Measurements from ENCODE around the gene COL9A3. TPM values are rescaled to one million over a fixed set of nuclear protein-coding genes. Genes with fewer than 3 reads are reported as not detected.
A peak's percentile ranks its signal among the peaks of the same experiment; 100 is the strongest.

The COL9A3 gene
- total and polyA plus RNA-seq, 2 of the 8 experiments (the other 6 are each of a cell fraction or from before 2014, with no cell fraction given): 21.7 to 80.1 TPM

- Histone ChIP-seq H2BK20ac (ENCODE audit: low read length) (no peak overlapping the region), H3K79me1 (ENCODE audit: low read depth, low read length) (no peaks in the 10 kb centered on the region), H3K36me3 (ENCODE audit: control insufficient read depth in 2 of 4, insufficient read depth in 4 of 4, low read length in 3 of 4) (peaks cover 0 to 5% (median 2%) of the 10 kb centered on the region in 4 experiments; a peak in 4 of 8 replicates), H3K14ac (ENCODE audit: insufficient read length) (no peak overlapping the region), H4K5ac (ENCODE audit: insufficient read length, low read depth, low read length) (no peak overlapping the region), H4K20me1 (replicated peaks in 1 of 2; ENCODE audit: control insufficient read depth in 1 of 2, insufficient read depth in 2 of 2, low read length in 2 of 2) (peaks cover 5 to 8% of the 10 kb centered on the region in 2 experiments), H3K4ac (replicated peaks; ENCODE audit: insufficient read length, low read depth, low read length) (peak overlapping the region; percentile 91), H4K91ac (replicated peaks; ENCODE audit: insufficient read length, low read length) (no peak overlapping the region), H2BK120ac (replicated peaks; ENCODE audit: low read depth, low read length) (no peak overlapping the region), H3K4me2 (ENCODE audit: insufficient read depth in 1 of 2, low read depth in 2 of 2, low read length in 2 of 2) (no peak overlapping the region), H3K4me1 (replicated peaks in 1 of 4; ENCODE audit: control insufficient read depth in 3 of 4, insufficient read depth in 4 of 4, low read length in 3 of 4) (peaks cover 0 to 19% (median 10%) of the 10 kb centered on the region in 4 experiments; a peak in 5 of 7 replicates), H3K23me2 (ENCODE audit: low read depth, low read length) (no peaks in the 10 kb centered on the region), H3K79me2 (ENCODE audit: control insufficient read depth in 1 of 2, insufficient read depth in 2 of 2, low read length in 2 of 2) (no peaks in the 10 kb centered on the region), H3K27me3 (replicated peaks in 1 of 4; ENCODE audit: control insufficient read depth in 3 of 4, extremely low read depth in 1 of 4, insufficient read depth in 3 of 4, low read length in 3 of 4) (no peaks in the 10 kb centered on the region), H2BK12ac (ENCODE audit: low read depth, low read length) (no peak overlapping the region), H2BK5ac (ENCODE audit: low read depth, low read length) (peak overlapping the region; percentile 52; the same call in 1 of the 2 replicates), H3K9ac (replicated peaks in 1 of 4; ENCODE audit: extremely low read depth in 1 of 4, low read depth in 3 of 4, low read length in 3 of 4) (no peak overlapping the region), H2AFZ (ENCODE audit: low read length) (no peak overlapping the region), H3K4me3 (ENCODE audit: extremely low read depth in 1 of 4, insufficient read depth in 2 of 4, low read depth in 3 of 4, low read length in 4 of 4) (no peak overlapping the region), H3K18ac (ENCODE audit: extremely low read depth, low read length) (no peak overlapping the region), H3K27ac (ENCODE audit: low read depth, low read length) (no peak overlapping the region), H2AK5ac (ENCODE audit: low read depth, low read length) (peak overlapping the region; percentile 16; the same call in 1 of the 2 replicates), H3K56ac (replicated peaks; ENCODE audit: insufficient read length, low read depth, low read length) (no peak overlapping the region), H3K9me3 (ENCODE audit: insufficient read depth in 2 of 2, low read depth in 1 of 2, low read length in 1 of 2) (no peaks in the 10 kb centered on the region), H2BK15ac (ENCODE audit: low read length) (no peak overlapping the region), H4K8ac (ENCODE audit: extremely low read depth, insufficient read depth, low read length) (no peak overlapping the region), H3K23ac (ENCODE audit: insufficient read length) (no peak overlapping the region)
- FAIRE-seq (no peak), DNase-seq (ENCODE audit: low read depth in 1 of 2, low spot score in 2 of 2) (peak; percentile 36 to 71)
- 76% methylated on average over 33 of the region's 38 CpGs; no CpG with 5 or more reads in 1 of the 2 experiments for WGBS, 2 experiments (ENCODE audit: extremely low coverage in 1 of 2, insufficient coverage in 1 of 2, insufficient read length in 1 of 2, insufficient replicate concordance in 2 of 2, low coverage in 1 of 2, low lambda C conversion rate in 2 of 2, missing lambda C conversion rate in 1 of 2)
- TF ChIP-seq HDAC6 (IDR thresholded peaks at IDR 0.05; ENCODE audit: low read depth, low read length): no peak
- peak; percentile 83 for TF ChIP-seq TEAD4 (IDR thresholded peaks at IDR 0.05; ENCODE audit: low read depth, low read length)
- no peak for TF ChIP-seq RBBP5 (IDR thresholded peaks at IDR 0.05; ENCODE audit: borderline replicate concordance, low read depth, low read length)
- no peak for TF ChIP-seq CBX5 (IDR thresholded peaks at IDR 0.05; ENCODE audit: low read depth, low read length)
- 0 out of 2 replicates have a peak, but pooled peaks have one; percentile 29 for TF ChIP-seq MAX (IDR thresholded peaks at IDR 0.05)
- POLR2A ChIA-PET (ENCODE audit: partially characterized antibody): interaction anchor here (0.8 to 2.3 kb wide), 6 partner anchors 8 to 83 kb away, joined by 3 to 20 read pairs (median 9); partner anchors contain the start of gene COL9A3
- CTCF ChIA-PET (ENCODE audit: partially characterized antibody): interaction anchor here (0.9 to 3.2 kb wide), 13 partner anchors 8 to 228 kb away, joined by 3 to 27 read pairs (median 5); partner anchors contain the start of gene MRGBP
Observed at GRCh38 chr20:62823688-62824475, 7.0 kb downstream of the COL9A3 start.

Data from H1 (cell line).